ENCODE data around the gene NBEAL2. TPM values are rescaled to one million over a fixed set of nuclear protein-coding genes. Genes with fewer than 3 reads are reported as not detected.

The NBEAL2 gene
- total and polyA plus RNA-seq, 2 of the 8 experiments (the other 6 are each of a cell fraction or from before 2014, with no cell fraction given), result 27.3 to 46.9 TPM

- TF ChIP-seq KDM5A (IDR thresholded peaks at IDR 0.05; ENCODE audit: low read length), result peak; percentile 75; the same call in 1 of the 2 replicates
- no peak; the same call in 1 of the 2 replicates for TF ChIP-seq CREB1 (IDR thresholded peaks at IDR 0.05)
- no peak for TF ChIP-seq EGR1 (IDR thresholded peaks at IDR 0.05; ENCODE audit: borderline replicate concordance, low read depth, low read length)
- TF ChIP-seq RFX5 (IDR thresholded peaks at IDR 0.05; ENCODE audit: borderline replicate concordance, low read depth, low read length), result no peak
- peak; percentile 94 for TF ChIP-seq BACH1 (IDR thresholded peaks at IDR 0.05; ENCODE audit: low read length)
- no peak for TF ChIP-seq POU5F1 (IDR thresholded peaks at IDR 0.05; ENCODE audit: low read depth, low read length)
- TF ChIP-seq RNF2 (IDR thresholded peaks at IDR 0.05; ENCODE audit: borderline replicate concordance, low read depth, low read length, missing control alignments, poor library complexity, severe bottlenecking), result no peak
- TF ChIP-seq ASH2L (IDR thresholded peaks at IDR 0.05; ENCODE audit: low read length), result peak; percentile 18
- TF ChIP-seq EZH2 (IDR thresholded peaks at IDR 0.05; ENCODE audit: low read depth, low read length, severe bottlenecking), result no peak
- no peak for TF ChIP-seq RAD21 (IDR thresholded peaks at IDR 0.05 in 1 of 2, conservative IDR thresholded peaks at IDR 0.05 in 1 of 2; ENCODE audit: low read depth in 2 of 2, low read length in 2 of 2)
- TF ChIP-seq SRF (IDR thresholded peaks at IDR 0.05; ENCODE audit: low read depth, low read length), result peak; percentile 83
- TF ChIP-seq SIX5 (IDR thresholded peaks at IDR 0.05; ENCODE audit: low read depth, low read length), result no peak
- no peak for TF ChIP-seq E2F6 (IDR thresholded peaks at IDR 0.05)
- TF ChIP-seq RBBP5 (IDR thresholded peaks at IDR 0.05; ENCODE audit: borderline replicate concordance, low read depth, low read length), result peak; percentile 63
- no peak; a peak in 1 of 4 replicates for TF ChIP-seq HDAC2 (IDR thresholded peaks at IDR 0.05; ENCODE audit: borderline replicate concordance in 1 of 2, low read depth in 2 of 2, low read length in 2 of 2)
- no peak for TF ChIP-seq KDM1A (IDR thresholded peaks at IDR 0.05; ENCODE audit: borderline replicate concordance, low read length)
- TF ChIP-seq BCL11A (IDR thresholded peaks at IDR 0.05; ENCODE audit: low read depth in 2 of 2, low read length in 2 of 2), result no peak
- TF ChIP-seq PHF8 (conservative IDR thresholded peaks at IDR 0.05; ENCODE audit: low read depth, low read length), result peak; percentile 99
Measured at GRCh38 chr3:46976326-46977190, 2.9 kb upstream of the NBEAL2 start, which contains the start of gene CCDC12 (continued).
